RWPE2 (cell line): ENCODE results near the gene STX3.

Experiments used
- ATAC-seq: fragments of 200-7000 bp; cut with Tn5 transposase; 3 replicates; pipeline ENCODE4 v1.9.1; 2021; ENCODE audit warnings: low read depth
- DNase-seq: peaks from one replicate; pipeline ENCODE4 v3.0.0-alpha.2; 2020; ENCODE audit warnings: low spot score
- H3K27ac ChIP-seq: fragments of 450-650 bp; 2 replicates; pipeline ENCODE4 v1.5.1; 2017; ENCODE audit warnings: mild to moderate bottlenecking; ENCODE audit not compliant: poor library complexity, severe bottlenecking
- H3K27me3 ChIP-seq: fragments of 250-450 bp; sonication (Bioruptor Pico); 2 replicates; pipeline ENCODE4 v1.5.1; 2021; ENCODE audit warnings: mild to moderate bottlenecking, moderate library complexity; ENCODE audit not compliant: insufficient read depth, poor library complexity, severe bottlenecking
- H3K36me3 ChIP-seq: fragments of 250-450 bp; sonication (Bioruptor Pico); 2 replicates; pipeline ENCODE4 v1.5.1; 2020; ENCODE audit warnings: low read depth, mild to moderate bottlenecking, moderate library complexity
- H3K4me1 ChIP-seq: fragments of 250-450 bp; sonication (Bioruptor Pico); 2 replicates; pipeline ENCODE4 v1.5.1; 2021; ENCODE audit warnings: mild to moderate bottlenecking, moderate library complexity; ENCODE audit not compliant: insufficient read depth, poor library complexity, severe bottlenecking
- H3K4me3 ChIP-seq: fragments of 250-450 bp; sonication (Bioruptor Pico); 2 replicates; pipeline ENCODE4 v1.5.1; 2021; ENCODE audit warnings: mild to moderate bottlenecking, moderate library complexity; ENCODE audit not compliant: severe bottlenecking
- H3K9me3 ChIP-seq: fragments of 250-450 bp; sonication (Bioruptor Pico); 2 replicates; pipeline ENCODE4 v1.5.1; 2021; ENCODE audit warnings: mild to moderate bottlenecking, moderate library complexity; ENCODE audit not compliant: severe bottlenecking
- CTCF ChIP-seq: fragments of 450-650 bp; IDR thresholded peaks from one replicate; pipeline ENCODE4 v1.5.1; 2017; ENCODE audit warnings: mild to moderate bottlenecking, moderate library complexity; ENCODE audit not compliant: poor library complexity, severe bottlenecking

STX3 gene

GRCh38 chr11:59791639-59792038, 36.5 kb downstream of the STX3 start:
- no peak for TF ChIP-seq CTCF
- Histone ChIP-seq H3K36me3 (peaks cover 46% of the 10 kb centered on the region), H3K27me3 (no peaks in the 10 kb centered on the region), H3K4me3 (no peak overlapping the region), H3K4me1 (peaks cover 15% of the 10 kb centered on the region), H3K9me3 (no peaks in the 10 kb centered on the region), H3K27ac (no peak overlapping the region)
- DNase-seq (no peak), ATAC-seq (no peak)

GRCh38 chr11:59792507-59792906, 37.3 kb downstream of the STX3 start:
- Histone ChIP-seq H3K36me3 (peaks cover 42% of the 10 kb centered on the region), H3K27me3 (no peaks in the 10 kb centered on the region), H3K27ac (no peak overlapping the region), H3K4me3 (no peak overlapping the region), H3K4me1 (peaks cover 7% of the 10 kb centered on the region), H3K9me3 (no peaks in the 10 kb centered on the region)
- no peak for ATAC-seq
- no peak for DNase-seq
- no peak for TF ChIP-seq CTCF

GRCh38 chr11:59794417-59794816, 39.2 kb downstream of the STX3 start:
- ATAC-seq (no peak), DNase-seq (no peak)
- no peaks in the 10 kb centered on the region for H3K27me3 ChIP-seq
- no peak overlapping the region for H3K4me3 ChIP-seq
- no peaks in the 10 kb centered on the region for H3K4me1 ChIP-seq
- no peak for TF ChIP-seq CTCF
- H3K36me3 ChIP-seq: peaks cover 31% of the 10 kb centered on the region
- no peak overlapping the region for H3K27ac ChIP-seq
- H3K9me3 ChIP-seq: no peaks in the 10 kb centered on the region

- peaks cover 4% of the 10 kb centered on the region for H3K4me1 ChIP-seq
- H3K9me3 ChIP-seq: no peaks in the 10 kb centered on the region
- peaks cover 20% of the 10 kb centered on the region for H3K36me3 ChIP-seq
- no peaks in the 10 kb centered on the region for H3K27me3 ChIP-seq
- no peak overlapping the region for H3K27ac ChIP-seq
- H3K4me3 ChIP-seq: no peak overlapping the region
- TF ChIP-seq CTCF: no peak
- DNase-seq (no peak), ATAC-seq (no peak)
Measured at GRCh38 chr11:59800390-59801025, 45.3 kb downstream of the STX3 start.

- H3K36me3 ChIP-seq: peaks cover 27% of the 10 kb centered on the region
- H3K4me1 ChIP-seq: peaks cover 4% of the 10 kb centered on the region
- H3K9me3 ChIP-seq: no peaks in the 10 kb centered on the region
- ATAC-seq: peak; percentile 51; the same call in 1 of the 3 replicates
- H3K27ac ChIP-seq: no peak overlapping the region
- no peak for DNase-seq
- no peaks in the 10 kb centered on the region for H3K27me3 ChIP-seq
- no peak overlapping the region for H3K4me3 ChIP-seq
- TF ChIP-seq CTCF: no peak
Measured at GRCh38 chr11:59801160-59801706, 46.1 kb downstream of the STX3 start.
